Smooth muscle cell (in vitro differentiated cells): Measurements from ENCODE around the gene EMILIN1. TPM values are rescaled to one million over a fixed set of nuclear protein-coding genes. Genes with fewer than 3 reads are reported as not detected.

Source experiments
- DNase-seq: peaks from one replicate; lab custom pipeline; 2025; ENCODE audit not compliant: unreplicated experiment; lab: John Stamatoyannopoulos, UW
- H2AFZ ChIP-seq: fragments of 200-600 bp; sonication (generic); 2 replicates; pipeline ENCODE4 v1.6.0; 2016; ENCODE audit warnings: antibody characterized with exemption, low read depth, mild to moderate bottlenecking
- H3F3A ChIP-seq: fragments of 200-600 bp; sonication (generic); 2 replicates; pipeline ENCODE4 v1.6.0; 2017; ENCODE audit warnings: antibody characterized with exemption, low read depth
- H3K27ac ChIP-seq: fragments of 200-600 bp; sonication (generic); 2 replicates; pipeline ENCODE4 v1.5.1; 2016; ENCODE audit warnings: low read depth, mild to moderate bottlenecking
- H3K27me3 ChIP-seq: fragments of 200-600 bp; sonication (generic); 2 replicates; pipeline ENCODE4 v1.6.1; 2016; ENCODE audit warnings: low read depth, mild to moderate bottlenecking
- H3K36me3 ChIP-seq: fragments of 200-600 bp; sonication (generic); 2 replicates; pipeline ENCODE4 v1.5.1; 2016; ENCODE audit warnings: low read depth
- H3K4me1 ChIP-seq: fragments of 200-600 bp; sonication (generic); 2 replicates; pipeline ENCODE4 v1.5.1; 2016; ENCODE audit warnings: low read depth
- H3K4me2 ChIP-seq: fragments of 200-600 bp; sonication (generic); 2 replicates; pipeline ENCODE4 v1.6.0; 2016; ENCODE audit warnings: mild to moderate bottlenecking
- H3K4me3 ChIP-seq: fragments of 200-600 bp; sonication (generic); 2 replicates; pipeline ENCODE4 v1.5.1; 2016; ENCODE audit warnings: mild to moderate bottlenecking
- H3K79me2 ChIP-seq: fragments of 200-600 bp; sonication (generic); 2 replicates; pipeline ENCODE4 v1.6.0; 2016; ENCODE audit warnings: low read depth, mild to moderate bottlenecking
- H3K9ac ChIP-seq: fragments of 200-600 bp; sonication (generic); 2 replicates; pipeline ENCODE4 v1.6.0; 2016; ENCODE audit warnings: low read depth
- H3K9me3 ChIP-seq: fragments of 200-600 bp; sonication (generic); replicated peaks from 2 replicates; pipeline ENCODE4 v1.5.1; 2016; ENCODE audit warnings: low read depth
- H4K20me1 ChIP-seq: fragments of 200-600 bp; sonication (generic); 2 replicates; pipeline ENCODE4 v1.6.0; 2016; ENCODE audit warnings: low read depth
- CTCF ChIP-seq: fragments of 200-600 bp; sonication (generic); IDR thresholded peaks from 2 replicates; pipeline ENCODE4 v1.5.1; 2017; ENCODE audit warnings: borderline replicate concordance, mild to moderate bottlenecking, antibody characterized with exemption; ENCODE audit not compliant: insufficient read depth, poor library complexity, severe bottlenecking
- WGBS: methylation state at CpG from one replicate; pipeline ENCODE4 v1.1.7; 2016; ENCODE audit warnings: low lambda C conversion rate; 5-methylcytosine and 5-hydroxymethylcytosine counted together
- polyA plus RNA-seq: library from polyadenylated mRNA; unstranded; fragments of >200 nt; fragmentation: Nextera tagmentation; extraction: Ambion mirVana; gene quantifications from 2 replicates; pipeline ENCODE4 v1.2.1, GENCODE V29; 2016
- total RNA-seq: library from RNA; depleted of rRNA; stranded (reverse); fragments of >200 nt; gene quantifications from 2 replicates; pipeline ENCODE4 v1.2.3, GENCODE V29; 2014

Gene EMILIN1
- total and polyA plus RNA-seq, 2 experiments from 2014 or later: 111 to 518 TPM

GRCh38 chr2:27087823-27088410 lies 9.5 kb downstream of the EMILIN1 start:
- H3K27me3 ChIP-seq: no peaks in the 10 kb centered on the region
- no peak for DNase-seq
- H3K36me3 ChIP-seq: no peaks in the 10 kb centered on the region
- no peak overlapping the region for H3K4me2 ChIP-seq
- H3K4me3 ChIP-seq: peak overlapping the region; percentile 83
- H3K79me2 ChIP-seq: no peaks in the 10 kb centered on the region
- peaks cover 16% of the 10 kb centered on the region for H4K20me1 ChIP-seq
- H3K27ac ChIP-seq: no peak overlapping the region
- H3K4me1 ChIP-seq: peaks cover 10% of the 10 kb centered on the region
- H3F3A ChIP-seq: peaks cover 15% of the 10 kb centered on the region
- no peak overlapping the region for H3K9ac ChIP-seq
- no peaks in the 10 kb centered on the region for H3K9me3 ChIP-seq
- no peak overlapping the region for H2AFZ ChIP-seq
- WGBS: 91% methylated on average over 5 of the region's 5 CpGs
- no peak for TF ChIP-seq CTCF

- DNase-seq: no peak
- no peak overlapping the region for H3K27ac ChIP-seq
- H3K4me1 ChIP-seq: peaks cover 10% of the 10 kb centered on the region
- no peak overlapping the region for H3K4me3 ChIP-seq
- WGBS: 51% methylated on average over 6 of the region's 6 CpGs
- no peak overlapping the region for H2AFZ ChIP-seq
- no peaks in the 10 kb centered on the region for H3K79me2 ChIP-seq
- H3K27me3 ChIP-seq: no peaks in the 10 kb centered on the region
- H3K9ac ChIP-seq: no peak overlapping the region
- no peaks in the 10 kb centered on the region for H3K9me3 ChIP-seq
- no peaks in the 10 kb centered on the region for H3K36me3 ChIP-seq
- H3F3A ChIP-seq: peaks cover 12% of the 10 kb centered on the region
- H4K20me1 ChIP-seq: peaks cover 9% of the 10 kb centered on the region
- no peak overlapping the region for H3K4me2 ChIP-seq
- no peak for TF ChIP-seq CTCF
Measured at GRCh38 chr2:27088634-27089033, 10.2 kb downstream of the EMILIN1 start.

GRCh38 chr2:27089111-27089954 lies 10.9 kb downstream of the EMILIN1 start:
- H3K4me2 ChIP-seq: no peak overlapping the region
- H3K4me3 ChIP-seq: no peak overlapping the region
- peaks cover 2% of the 10 kb centered on the region for H4K20me1 ChIP-seq
- no peak for DNase-seq
- TF ChIP-seq CTCF: no peak
- H3K27ac ChIP-seq: no peak overlapping the region
- H3K36me3 ChIP-seq: no peaks in the 10 kb centered on the region
- peaks cover 10% of the 10 kb centered on the region for H3K4me1 ChIP-seq
- H3K9ac ChIP-seq: no peak overlapping the region
- no peak overlapping the region for H2AFZ ChIP-seq
- no peaks in the 10 kb centered on the region for H3K9me3 ChIP-seq
- 94% methylated on average over 14 of the region's 14 CpGs for WGBS
- H3F3A ChIP-seq: peaks cover 12% of the 10 kb centered on the region
- H3K27me3 ChIP-seq: no peaks in the 10 kb centered on the region
- H3K79me2 ChIP-seq: no peaks in the 10 kb centered on the region
